Fibroblast of gingiva (primary cell): Measurements from ENCODE around the gene TEX261.
"Not testable (repeated sequence)": the region's sequence is repeated elsewhere in the genome, so short reads cannot be mapped to it uniquely, and the experiment has no call there.

Source experiments
- DNase-seq: peaks from one replicate; pipeline ENCODE4 v3.0.0-alpha.2; 2011; ENCODE audit warnings: low read depth

TEX261 gene

DNA sequence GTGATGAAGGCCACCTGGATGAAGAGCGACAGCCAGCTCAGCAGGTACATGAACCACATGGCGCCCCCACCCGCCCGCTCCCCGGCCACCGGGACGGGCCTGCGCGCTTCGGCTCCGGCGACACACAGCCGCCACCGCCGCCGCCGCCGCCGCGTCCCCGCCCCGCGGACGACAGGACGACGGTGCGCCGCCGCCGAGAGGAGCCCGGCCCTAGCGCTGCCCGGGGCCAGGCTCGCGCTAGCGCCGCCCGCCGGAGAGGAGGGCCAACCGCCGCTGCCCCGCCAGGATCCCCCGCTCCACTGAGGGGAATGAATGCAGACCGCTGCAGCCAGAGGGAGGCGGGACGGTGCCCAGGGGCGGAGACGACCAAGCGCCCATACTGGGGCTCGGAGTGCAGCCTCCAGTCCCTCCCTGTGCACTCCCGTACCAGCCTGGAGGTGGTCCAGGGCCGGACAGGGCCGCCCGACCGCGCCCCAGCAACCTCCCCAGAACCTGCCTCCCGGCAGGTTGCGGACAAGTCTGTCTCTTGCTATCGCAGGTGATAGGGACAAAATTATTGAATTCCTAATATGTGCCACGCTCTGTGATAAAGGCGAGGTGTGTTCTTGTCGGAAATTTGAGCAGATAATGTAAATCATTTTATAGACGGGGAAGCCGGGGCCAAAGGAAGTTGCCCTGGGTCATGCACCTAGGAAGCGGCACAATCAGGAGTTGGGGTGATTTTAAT, at the start of gene TEX261:
Gene TEX261, minus strand, starts transcription at position 175 of the 727 bp plus-strand sequence. Its CDS starts 116 bp downstream, at position 59.
- DNase-seq = peak; percentile 88

DNA sequence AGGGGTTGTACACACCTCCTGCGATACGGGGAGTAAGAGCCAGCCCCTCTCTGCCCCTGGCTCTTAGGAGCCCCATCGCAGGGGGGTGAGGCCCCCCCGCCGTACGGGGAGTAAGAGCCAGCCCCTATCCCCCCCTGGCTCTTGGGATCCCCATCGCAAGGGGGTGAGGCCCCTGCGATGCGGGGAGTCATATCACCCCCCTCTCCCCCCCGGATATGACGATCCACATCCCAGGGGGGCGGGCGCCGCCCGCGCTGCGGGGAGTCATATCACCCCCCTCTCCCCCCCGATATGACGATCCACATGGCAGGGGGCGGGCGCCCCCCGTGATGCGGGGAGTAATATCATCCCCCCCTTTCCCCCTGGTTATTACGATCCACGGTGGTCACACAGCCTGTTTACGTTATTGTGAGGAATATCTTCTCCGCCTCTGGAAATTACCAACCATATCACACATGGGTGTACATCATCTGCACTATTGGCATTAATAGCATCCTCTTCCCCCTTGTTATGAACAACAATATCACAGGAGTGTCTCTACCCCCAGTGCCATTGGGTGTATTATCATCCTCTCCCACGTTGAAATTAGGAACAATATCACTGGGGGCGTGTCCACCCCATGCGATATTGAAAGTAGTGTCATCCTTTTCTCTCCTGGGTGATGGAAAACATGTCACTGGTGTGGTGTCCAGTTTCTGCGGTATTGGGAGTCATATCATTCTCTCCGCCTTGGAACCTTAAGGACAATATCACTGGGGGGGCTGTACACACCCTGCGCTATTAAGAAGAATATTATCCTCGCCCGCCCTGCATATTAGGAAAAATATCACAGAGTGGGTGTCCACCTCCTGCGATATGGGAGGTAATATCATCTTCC, 49.1 kb upstream of the TEX261 start:
- no peak for DNase-seq

DNA sequence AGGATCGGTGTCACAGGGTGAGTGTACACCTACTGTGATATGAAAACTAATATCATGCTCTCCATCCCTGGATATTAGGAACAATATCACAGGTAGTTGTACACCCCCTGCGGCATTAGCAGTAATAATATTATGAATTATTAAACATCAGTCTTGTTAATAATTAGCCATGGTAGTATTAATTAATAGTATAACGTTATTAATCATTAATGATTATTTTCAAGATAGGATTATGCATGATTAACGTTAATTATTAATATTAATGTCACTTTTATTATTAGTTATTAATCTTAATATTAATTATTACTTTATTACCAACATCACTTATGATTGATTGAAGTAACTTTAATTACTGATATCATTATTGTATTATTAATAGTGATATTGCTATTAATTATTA, 47.6 kb upstream of the TEX261 start:
- DNase-seq = no peak

GRCh38 chr2:71036296-71036695, 41.6 kb upstream of the TEX261 start:
- DNase-seq = not testable (repeated sequence)

DNA sequence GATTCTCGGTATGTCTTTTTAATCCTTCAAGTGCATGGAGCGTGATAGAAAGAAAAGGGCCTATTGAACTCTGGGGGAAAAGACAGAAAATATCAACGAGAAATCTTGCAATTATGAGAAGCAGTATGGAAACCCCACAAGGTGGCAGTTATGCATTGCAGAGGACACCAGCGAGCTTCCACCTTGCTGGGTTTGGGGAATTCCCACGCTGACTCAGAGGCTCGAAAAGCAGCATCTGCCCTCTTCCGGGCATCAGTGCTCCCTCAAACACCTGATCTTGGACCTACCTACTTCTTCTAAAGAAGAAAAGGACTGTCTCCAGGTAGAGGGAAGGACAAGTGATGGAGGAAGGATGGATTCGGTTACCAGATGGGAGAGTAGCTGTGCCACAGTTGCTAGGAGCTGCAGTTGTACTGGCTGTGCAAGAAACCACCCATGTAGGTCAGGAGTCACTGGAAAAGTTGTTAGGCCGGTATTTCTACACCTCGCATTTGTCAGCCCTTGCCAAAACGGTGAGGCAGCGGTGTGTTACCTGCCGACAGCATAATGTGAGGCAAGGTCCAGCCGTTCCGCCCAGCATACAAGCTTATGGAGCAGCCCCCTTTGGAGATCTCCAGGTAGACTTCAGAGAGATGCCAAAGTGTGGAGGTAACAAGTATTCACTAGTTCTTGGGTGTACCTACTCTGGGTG, 29.0 kb upstream of the TEX261 start:
- DNase-seq = not testable (repeated sequence)

DNA sequence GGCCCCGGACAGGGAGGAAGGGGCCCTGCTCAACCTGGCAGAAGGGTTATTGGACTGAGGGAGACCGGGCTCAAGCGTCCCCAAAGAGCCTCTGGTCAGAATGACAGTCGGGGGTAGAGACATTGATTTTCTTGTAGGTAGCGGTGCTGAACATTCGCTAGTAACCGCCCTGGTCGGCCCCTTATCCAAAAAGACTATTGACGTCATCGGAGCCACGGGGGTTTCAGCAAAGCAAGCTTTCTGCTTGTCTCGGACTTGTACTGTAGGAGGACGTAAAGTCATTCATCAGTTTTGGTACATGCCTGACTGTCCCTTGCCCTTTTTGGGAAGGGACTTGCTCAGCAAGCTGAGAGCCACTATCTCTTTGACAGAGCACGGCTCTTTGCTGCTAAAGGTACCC, 26.7 kb upstream of the TEX261 start:
- not testable (repeated sequence) for DNase-seq

GRCh38 chr2:71019989-71020388, 25.3 kb upstream of the TEX261 start:
- DNase-seq = not testable (repeated sequence)

DNA sequence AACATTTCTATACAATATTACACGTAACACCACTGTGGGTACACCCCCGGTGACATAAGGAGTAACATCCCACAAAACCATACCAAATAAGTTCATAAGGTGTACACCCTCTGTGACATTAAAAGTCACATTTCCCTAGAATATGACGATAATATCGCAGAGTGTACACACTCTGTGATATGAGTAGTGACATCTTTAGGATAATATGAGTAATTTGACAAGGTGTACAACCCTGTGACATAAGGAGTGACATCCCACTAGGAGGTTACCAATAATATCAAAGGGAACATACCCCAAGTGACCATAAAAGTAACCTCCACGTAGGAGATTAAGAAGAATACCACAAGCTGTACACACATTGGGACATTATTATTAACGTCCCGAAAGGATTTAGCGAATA, 24.0 kb upstream of the TEX261 start:
- no peak for DNase-seq

- not testable (repeated sequence) for DNase-seq
Measured at GRCh38 chr2:71011786-71012185, 17.1 kb upstream of the TEX261 start.

- no peak for DNase-seq
Measured at GRCh38 chr2:71008342-71008741, 13.7 kb upstream of the TEX261 start.

GRCh38 chr2:71006955-71007799, 12.5 kb upstream of the TEX261 start:
- DNase-seq = no peak

DNA sequence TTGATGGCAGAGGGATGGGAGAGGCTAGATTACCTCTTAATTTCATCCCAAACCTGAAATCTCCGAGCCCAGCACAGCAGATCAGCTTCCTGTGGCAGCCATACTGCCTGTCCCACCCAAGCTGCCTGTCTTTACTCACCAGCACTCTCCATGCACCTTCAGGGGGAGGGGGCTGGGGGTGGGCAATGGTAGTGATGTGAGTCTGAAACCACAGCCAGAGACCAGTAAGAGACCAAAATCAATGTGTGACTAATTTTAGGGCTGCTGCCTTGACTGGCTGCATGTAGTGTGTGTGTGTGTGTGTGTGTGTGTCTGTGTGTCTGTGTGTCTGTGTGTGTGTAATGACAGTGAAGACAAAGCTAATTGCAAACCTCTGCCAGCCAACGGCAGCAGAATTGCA, 11.7 kb upstream of the TEX261 start:
- DNase-seq = no peak

- DNase-seq = no peak
Measured at GRCh38 chr2:71005271-71006202, 10.9 kb upstream of the TEX261 start.

- no peak for DNase-seq
Measured at GRCh38 chr2:71004857-71005256, 10.2 kb upstream of the TEX261 start.

DNA sequence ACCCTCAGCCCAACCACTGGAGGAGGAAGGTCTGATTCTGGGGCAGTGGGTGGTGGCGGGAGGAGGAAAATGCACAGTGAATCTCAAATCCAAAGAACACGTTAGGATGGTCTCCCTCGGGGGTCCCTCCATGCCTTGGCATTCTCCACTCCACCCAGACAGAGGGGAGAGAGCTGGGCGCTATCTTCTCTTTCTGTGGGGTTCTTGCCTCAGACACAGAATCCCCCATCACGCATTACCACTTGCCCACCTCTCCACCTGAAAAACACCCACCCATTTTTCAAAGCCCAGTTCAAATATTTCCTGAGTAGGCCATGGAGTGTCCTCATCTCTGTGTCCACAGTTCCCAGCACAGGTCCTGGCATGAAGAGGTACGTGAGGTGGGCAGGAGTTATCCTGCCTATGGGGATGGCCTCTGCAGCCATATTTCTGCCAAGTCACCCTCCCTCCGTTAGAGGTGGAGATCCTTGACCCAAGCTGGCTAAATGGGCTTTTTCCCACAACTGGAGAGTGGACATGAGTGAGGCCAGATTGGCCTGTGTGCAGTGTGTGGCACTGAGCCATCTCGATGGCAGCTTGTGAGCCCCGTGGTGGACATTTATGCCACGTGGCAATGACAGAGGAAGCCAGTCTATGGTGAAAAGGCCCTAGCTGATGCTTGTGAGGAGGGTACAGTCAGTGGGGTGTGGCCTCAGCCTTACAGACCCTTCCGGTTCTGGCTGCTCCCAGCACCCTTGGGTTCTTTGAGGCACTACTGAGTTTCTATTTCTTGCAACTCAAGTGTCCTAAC, 9.5 kb upstream of the TEX261 start:
- DNase-seq = no peak

- DNase-seq = no peak
Measured at GRCh38 chr2:71003396-71003795, 8.7 kb upstream of the TEX261 start.

DNA sequence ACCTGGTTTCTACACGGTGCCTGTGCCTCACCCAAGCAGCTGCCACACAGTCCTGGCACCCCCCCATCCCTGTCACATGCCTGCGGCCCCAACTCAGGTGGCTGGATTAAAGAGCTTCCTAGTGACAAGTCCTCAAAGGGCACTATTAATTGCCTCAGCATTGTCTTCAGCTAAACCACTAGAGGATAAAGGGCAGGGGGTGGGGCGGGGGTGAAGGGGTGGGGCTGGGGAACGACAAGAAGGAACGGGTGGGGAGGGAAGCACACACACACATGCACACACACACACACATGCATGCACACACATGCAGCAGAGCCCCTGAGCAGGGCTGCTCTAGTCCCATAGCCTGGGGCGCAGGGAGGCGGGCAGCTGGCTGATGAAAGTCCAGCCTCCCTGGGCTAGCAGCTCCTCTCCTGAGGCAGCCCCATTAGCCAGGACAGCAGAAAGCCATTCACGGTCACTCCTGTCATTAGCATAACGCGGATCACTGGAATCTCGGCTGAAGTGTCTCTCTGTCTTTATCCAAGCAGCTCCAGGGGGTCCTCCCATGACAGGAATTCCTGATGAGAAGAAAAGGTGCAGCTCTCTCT, 7.4 kb upstream of the TEX261 start:
- no peak for DNase-seq

- DNase-seq = no peak
Measured at GRCh38 chr2:71001592-71001927, 6.9 kb upstream of the TEX261 start.

- DNase-seq = peak; percentile 58
Measured at GRCh38 chr2:71000780-71001591, 6.3 kb upstream of the TEX261 start.
